ENCODE measurements around the gene AGBL1. TPM values are rescaled to one million over a fixed set of nuclear protein-coding genes. Genes with fewer than 3 reads are reported as not detected.

AGBL1 gene
- polyA plus RNA-seq, 1 experiment: not detected

GRCh38 chr15:86247249-86247955 is 167.7 kb downstream of the AGBL1 start:
- ChIA-PET POLR2A (no interaction called here), CTCF (no interaction called here)
- Histone ChIP-seq H3K27me3 (ENCODE audit: control insufficient read depth, insufficient read depth, low read length) (no peaks in the 10 kb centered on the region), H3K36me3 (ENCODE audit: control insufficient read depth, insufficient read depth, low read length) (no peaks in the 10 kb centered on the region), H3K4me3 (ENCODE audit: low read depth, low read length) (no peak overlapping the region)
- no peak for TF ChIP-seq CTCF (IDR thresholded peaks at IDR 0.05; ENCODE audit: insufficient read depth, low read depth, low read length)
- DNase-seq (ENCODE audit: low read depth): no peak

GRCh38 chr15:86255247-86255646 is 175.6 kb downstream of the AGBL1 start:
- ChIA-PET CTCF (no interaction called here), POLR2A (no interaction called here)
- H3K36me3 ChIP-seq (ENCODE audit: control insufficient read depth, insufficient read depth, low read length): no peaks in the 10 kb centered on the region
- DNase-seq (ENCODE audit: low read depth): no peak
- H3K27me3 ChIP-seq (ENCODE audit: control insufficient read depth, insufficient read depth, low read length): no peaks in the 10 kb centered on the region
- H3K4me3 ChIP-seq (ENCODE audit: low read depth, low read length): no peak overlapping the region
- no peak for TF ChIP-seq CTCF (IDR thresholded peaks at IDR 0.05; ENCODE audit: insufficient read depth, low read depth, low read length)

GRCh38 chr15:86256628-86257027 is 177.0 kb downstream of the AGBL1 start:
- ChIA-PET CTCF (no interaction called here), POLR2A (no interaction called here)
- no peak overlapping the region for H3K4me3 ChIP-seq (ENCODE audit: low read depth, low read length)

GRCh38 chr15:86259589-86259988 is 179.9 kb downstream of the AGBL1 start:
- no peaks in the 10 kb centered on the region for H3K36me3 ChIP-seq (ENCODE audit: control insufficient read depth, insufficient read depth, low read length)
- H3K27me3 ChIP-seq (ENCODE audit: control insufficient read depth, insufficient read depth, low read length): no peaks in the 10 kb centered on the region
- POLR2A ChIA-PET: no interaction called here
- no peak for DNase-seq (ENCODE audit: low read depth)
- TF ChIP-seq CTCF (IDR thresholded peaks at IDR 0.05; ENCODE audit: insufficient read depth, low read depth, low read length): no peak
- CTCF ChIA-PET: no interaction called here
- no peak overlapping the region for H3K4me3 ChIP-seq (ENCODE audit: low read depth, low read length)

More at GRCh38 chr15:86256628-86257027, 177.0 kb downstream of the AGBL1 start:
- H3K27me3 ChIP-seq (ENCODE audit: control insufficient read depth, insufficient read depth, low read length): no peaks in the 10 kb centered on the region
- TF ChIP-seq CTCF (IDR thresholded peaks at IDR 0.05; ENCODE audit: insufficient read depth, low read depth, low read length): no peak
- DNase-seq (ENCODE audit: low read depth): no peak
- H3K36me3 ChIP-seq (ENCODE audit: control insufficient read depth, insufficient read depth, low read length): no peaks in the 10 kb centered on the region

- CTCF ChIA-PET: no interaction called here
- H3K36me3 ChIP-seq (ENCODE audit: control insufficient read depth, insufficient read depth, low read length): no peaks in the 10 kb centered on the region
- H3K4me3 ChIP-seq (ENCODE audit: low read depth, low read length): no peak overlapping the region
- DNase-seq (ENCODE audit: low read depth): no peak
- POLR2A ChIA-PET: no interaction called here
- no peak for TF ChIP-seq CTCF (IDR thresholded peaks at IDR 0.05; ENCODE audit: insufficient read depth, low read depth, low read length)
- no peaks in the 10 kb centered on the region for H3K27me3 ChIP-seq (ENCODE audit: control insufficient read depth, insufficient read depth, low read length)
Measured at GRCh38 chr15:86263230-86263629, 183.6 kb downstream of the AGBL1 start.

All from BJ (cell line).